GM19455 (cell line): ENCODE results near the gene MYO7B.

Experiments used
- ATAC-seq: cut with Tn5 transposase; IDR thresholded peaks from one replicate; pipeline ENCODE4 v1.9.1; 2021; ENCODE audit not compliant: unreplicated experiment

The MYO7B gene

GRCh38 chr2:127647242-127648190 lies 112.0 kb downstream of the MYO7B start:
- no peak for ATAC-seq

- ATAC-seq = no peak
These were observed 112.8 kb downstream of the MYO7B start for GRCh38 chr2:127648321-127648720.

DNA sequence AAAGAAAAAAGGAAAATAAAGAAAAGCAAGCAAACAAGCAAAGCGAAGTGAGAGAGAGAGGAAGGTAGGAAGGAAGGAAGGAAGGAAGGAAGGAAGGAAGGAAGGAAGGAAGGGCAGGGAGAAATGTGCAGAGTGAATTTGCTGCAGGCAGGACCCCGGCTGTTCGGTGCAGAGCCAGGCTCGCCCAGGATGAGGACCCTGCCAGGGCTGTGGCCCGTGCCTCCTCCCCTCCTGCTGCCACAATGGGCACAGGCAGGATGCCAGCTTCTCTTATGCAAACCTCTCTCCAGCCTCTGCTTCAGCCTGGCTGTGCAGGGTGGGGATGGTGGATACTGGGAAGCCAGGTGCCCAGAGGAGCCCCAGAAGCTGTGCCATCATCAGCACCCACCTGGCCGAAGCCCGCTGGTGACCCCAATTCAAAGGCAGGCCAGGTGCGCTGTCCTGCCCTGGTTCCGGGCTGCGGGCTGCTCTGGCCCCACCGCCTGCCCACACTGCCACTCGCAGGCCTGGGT lies 113.7 kb downstream of the MYO7B start:
- no peak for ATAC-seq

GRCh38 chr2:127649684-127650040 lies 114.2 kb downstream of the MYO7B start:
- ATAC-seq = no peak

- no peak for ATAC-seq
These were observed 114.7 kb downstream of the MYO7B start for GRCh38 chr2:127650041-127650784.

- no peak for ATAC-seq
These were observed 115.4 kb downstream of the MYO7B start for GRCh38 chr2:127650785-127651380.

GRCh38 chr2:127651381-127651809 lies 115.9 kb downstream of the MYO7B start:
- no peak for ATAC-seq

- ATAC-seq = no peak
These were observed 116.6 kb downstream of the MYO7B start for GRCh38 chr2:127651971-127652550.

GRCh38 chr2:127652786-127653357 lies 117.4 kb downstream of the MYO7B start:
- no peak for ATAC-seq

DNA sequence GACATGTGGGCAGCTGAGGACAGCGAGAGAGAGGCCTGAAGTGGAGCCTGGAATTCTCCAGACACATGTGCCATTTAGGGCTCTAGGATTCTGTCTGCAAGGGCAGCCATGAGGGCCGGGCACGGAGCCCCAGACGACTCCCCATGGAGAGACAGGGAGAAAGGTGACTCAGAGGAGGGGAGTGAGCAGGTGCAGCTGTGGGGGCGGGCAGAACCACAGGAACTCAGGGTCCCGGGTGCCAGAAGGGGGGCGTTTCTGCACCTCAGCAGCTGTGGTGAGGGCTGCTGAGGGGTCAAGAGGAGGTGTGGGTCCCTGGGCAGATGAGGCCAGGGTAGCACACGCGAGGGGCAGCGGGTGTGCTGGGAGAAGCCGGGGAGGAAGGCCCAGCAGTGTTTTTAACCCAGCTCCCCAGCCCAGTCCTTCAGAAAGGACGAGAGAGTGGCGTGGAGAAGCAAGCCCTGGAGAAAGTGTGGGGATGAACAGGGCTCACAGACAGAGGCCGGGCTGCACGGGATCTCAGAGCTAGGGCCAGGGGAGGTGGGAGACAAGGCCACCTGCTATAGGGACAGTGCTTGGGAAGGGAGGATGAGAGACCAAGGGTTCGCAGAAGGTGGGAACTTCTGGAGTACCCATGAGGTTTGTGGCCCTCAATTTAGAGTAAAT lies 118.1 kb downstream of the MYO7B start:
- no peak for ATAC-seq

DNA sequence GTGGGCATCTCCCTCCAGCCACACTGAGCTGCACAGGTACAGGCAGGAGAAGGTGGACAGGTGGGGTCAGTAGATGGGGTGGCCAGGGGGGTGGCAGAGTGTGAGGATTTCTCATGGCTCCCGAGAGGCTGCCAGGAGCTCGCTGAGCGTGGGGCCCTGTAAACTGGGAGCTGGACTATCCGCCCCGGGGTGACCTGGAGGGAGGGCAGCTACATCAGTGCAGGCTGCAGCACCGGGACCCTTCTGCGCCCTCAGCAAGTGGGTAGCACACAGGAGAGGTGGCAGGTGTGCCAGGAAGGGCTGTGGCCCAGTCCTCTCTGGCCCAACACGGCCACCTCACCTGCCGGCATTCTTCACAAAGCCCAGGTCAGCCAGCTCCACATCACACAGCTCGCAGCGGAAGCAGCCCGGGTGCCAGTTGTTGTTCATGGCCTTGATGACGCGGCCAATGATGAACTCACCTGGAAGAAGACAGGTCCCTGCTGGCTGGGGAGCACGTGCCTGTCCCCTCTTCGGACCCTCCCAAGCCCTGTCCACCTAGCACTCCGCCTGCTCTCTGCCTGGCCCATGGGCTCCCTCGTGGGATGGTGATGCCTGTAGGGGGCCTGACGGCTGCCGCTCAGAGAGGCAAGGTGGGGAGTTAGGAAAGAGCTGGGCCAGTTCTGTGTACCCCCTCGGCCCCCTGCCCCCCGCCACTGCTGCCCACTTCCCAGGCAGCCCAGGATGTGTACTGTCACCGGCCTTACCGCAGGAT lies 118.8 kb downstream of the MYO7B start:
- no peak for ATAC-seq

GRCh38 chr2:127654838-127655175 lies 119.3 kb downstream of the MYO7B start:
- no peak for ATAC-seq

DNA sequence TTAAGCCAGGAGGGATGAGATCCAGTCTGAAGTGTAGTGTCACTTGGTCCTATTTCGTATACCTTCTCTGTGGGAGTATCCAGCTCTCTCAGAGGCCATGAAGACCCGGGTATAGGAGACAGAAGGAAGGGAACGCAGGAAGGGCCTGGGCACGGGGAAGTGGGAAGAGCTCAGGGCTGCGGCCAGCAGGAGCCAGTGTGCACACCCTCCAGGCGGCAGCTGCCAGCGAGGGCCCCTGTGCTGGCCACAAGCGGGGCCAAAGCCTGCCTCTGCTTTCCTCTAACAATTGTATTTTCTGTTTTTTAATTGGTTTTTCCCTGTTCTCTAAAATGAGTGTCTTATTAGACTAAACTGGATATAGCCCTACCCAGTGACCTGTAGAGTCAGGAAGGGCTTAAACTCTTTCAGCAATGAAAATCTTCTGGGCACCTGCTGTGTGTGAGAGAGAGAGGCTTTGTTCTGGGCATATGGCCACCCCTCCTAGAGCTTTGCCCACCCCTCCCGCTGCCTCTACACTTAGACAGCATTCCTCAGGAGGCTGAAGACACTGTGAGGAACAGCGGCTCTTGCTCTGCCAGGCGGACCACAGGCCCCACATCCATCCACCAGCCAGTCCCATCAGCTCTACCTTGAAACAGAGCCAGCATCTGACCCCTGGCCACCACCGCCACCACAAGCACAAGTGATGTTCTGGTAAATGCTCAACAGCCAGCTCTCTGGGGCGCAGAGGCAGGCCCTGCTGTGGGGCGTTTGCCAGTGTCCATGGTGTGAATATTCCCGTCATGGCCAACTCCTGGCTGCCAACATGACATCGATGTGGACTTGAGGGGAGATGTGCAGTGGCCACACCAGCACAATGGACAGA lies 120.0 kb downstream of the MYO7B start:
- no peak for ATAC-seq

- no peak for ATAC-seq
These were observed 121.2 kb downstream of the MYO7B start for GRCh38 chr2:127656569-127657231.

- ATAC-seq = no peak
These were observed 121.7 kb downstream of the MYO7B start for GRCh38 chr2:127657232-127657595.

DNA sequence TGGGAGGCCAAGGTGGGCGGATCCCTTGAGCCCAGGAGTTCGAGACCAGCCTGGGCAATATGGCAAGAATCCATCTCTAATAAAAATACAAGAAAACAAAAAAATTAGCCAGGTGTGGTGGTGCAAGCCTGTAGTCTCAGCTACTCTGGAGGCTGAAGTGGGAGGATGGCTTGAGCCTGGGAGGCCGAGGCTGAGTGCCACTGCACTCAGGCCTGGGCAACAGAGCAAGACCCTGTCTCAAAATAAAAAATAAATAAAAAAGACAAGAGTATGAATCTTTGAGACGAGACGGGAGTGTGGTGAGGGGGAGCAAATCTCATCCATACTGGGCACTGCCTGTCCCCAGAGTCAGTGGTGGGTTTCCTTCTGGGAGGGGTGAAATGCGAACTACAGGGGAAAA lies 122.7 kb downstream of the MYO7B start:
- no peak for ATAC-seq

DNA sequence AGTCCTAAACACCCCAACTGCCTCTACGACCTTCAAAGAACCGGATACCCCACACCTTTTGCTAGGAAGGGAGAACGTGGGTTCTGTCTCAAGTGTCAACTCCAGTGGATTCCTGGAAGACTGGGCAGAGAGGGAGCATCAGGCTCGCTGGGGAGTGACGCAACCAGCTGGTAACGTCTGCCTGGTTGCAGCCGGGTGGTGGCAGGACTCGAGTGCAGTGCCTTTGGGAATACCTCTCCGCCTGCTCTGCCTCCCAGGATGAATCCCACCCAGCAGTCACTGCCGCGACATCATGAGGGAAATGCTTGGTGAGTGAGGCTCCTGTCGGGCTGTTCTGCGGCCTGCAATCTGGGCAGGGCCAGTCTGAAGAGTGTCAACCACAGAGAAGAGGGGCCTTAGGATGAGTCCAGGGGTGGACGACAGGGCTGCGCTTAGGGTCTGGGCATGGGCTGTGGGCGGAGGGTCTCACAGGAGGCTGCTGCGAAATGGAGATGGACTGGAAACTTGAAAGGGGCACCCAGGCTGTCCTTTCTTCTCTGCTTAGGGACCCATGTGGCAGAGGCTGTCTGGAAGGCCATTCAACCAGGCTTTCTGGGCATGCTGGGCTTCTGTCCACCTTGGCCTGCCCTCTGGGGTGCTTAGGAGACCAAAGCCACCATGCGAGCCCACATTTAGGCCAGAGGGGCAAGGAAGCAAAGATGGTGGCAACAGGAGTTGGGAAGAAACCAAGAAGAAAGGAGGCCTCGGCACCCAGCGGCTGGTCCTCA lies 123.3 kb downstream of the MYO7B start:
- no peak for ATAC-seq
